NCI-H226 (cell line): ENCODE measurements around the gene SPOCK1.
A peak's percentile ranks its signal among the peaks of the same experiment; 100 is the strongest.

Experiments
- DNase-seq: peaks from one replicate; pipeline ENCODE4 v3.0.0-alpha.2; 2015

The SPOCK1 gene

GRCh38 chr5:137186759-137187461 is 312.2 kb downstream of the SPOCK1 start:
- DNase-seq: peak; percentile 24

- no peak for DNase-seq
Observed at GRCh38 chr5:137185193-137185592, 313.9 kb downstream of the SPOCK1 start.

GRCh38 chr5:137184734-137185133 is 314.4 kb downstream of the SPOCK1 start:
- DNase-seq: no peak

GRCh38 chr5:137182576-137182975 is 316.6 kb downstream of the SPOCK1 start:
- no peak for DNase-seq

GRCh38 chr5:137181667-137182066 is 317.5 kb downstream of the SPOCK1 start:
- no peak for DNase-seq

- DNase-seq: no peak
Observed at GRCh38 chr5:137179203-137179602, 319.9 kb downstream of the SPOCK1 start.

GRCh38 chr5:137176609-137177008 is 322.5 kb downstream of the SPOCK1 start:
- DNase-seq: no peak

- DNase-seq: no peak
Observed at GRCh38 chr5:137176126-137176525, 323.0 kb downstream of the SPOCK1 start.

DNA sequence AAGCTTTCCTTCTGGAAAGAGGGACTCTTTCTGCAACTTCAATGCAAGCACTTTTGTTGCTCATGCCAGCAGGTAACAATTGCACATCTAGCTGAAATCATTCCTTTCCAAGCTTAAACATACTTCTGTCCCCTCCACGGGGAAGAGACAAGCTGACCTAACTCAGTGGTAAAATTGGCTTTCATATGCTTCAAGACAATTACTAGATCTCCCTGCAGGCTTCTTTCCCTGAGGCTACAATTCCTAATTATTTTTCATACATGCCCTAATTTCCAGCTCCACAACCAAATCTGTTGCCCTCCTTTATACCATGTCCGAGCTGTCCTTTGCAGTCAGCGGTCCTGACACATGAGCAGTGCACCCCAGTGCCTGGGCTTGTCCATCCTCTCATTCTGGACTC is 324.9 kb downstream of the SPOCK1 start:
- DNase-seq: no peak

GRCh38 chr5:137172258-137172657 is 326.9 kb downstream of the SPOCK1 start:
- DNase-seq: no peak

- DNase-seq: no peak
Observed at GRCh38 chr5:137167187-137167586, 331.9 kb downstream of the SPOCK1 start.

DNA sequence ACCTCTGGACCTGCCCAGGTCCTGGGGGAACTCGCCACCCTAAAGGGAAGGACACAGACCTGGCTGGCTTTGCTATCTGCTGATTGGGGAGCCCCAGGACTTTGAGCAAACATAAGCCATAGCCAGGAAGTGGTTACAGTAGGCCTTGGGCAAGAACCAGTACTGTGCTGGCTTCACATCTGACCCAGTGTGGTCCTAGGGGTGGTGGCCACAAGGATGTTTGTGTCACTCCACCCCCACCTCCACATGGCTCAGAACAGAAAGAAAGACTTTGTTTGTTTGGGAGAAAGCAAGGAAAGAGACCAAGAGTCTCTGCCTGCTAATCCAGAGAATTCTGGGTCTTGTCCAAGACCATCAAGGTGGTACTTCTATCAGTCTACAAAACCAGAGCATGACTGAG is 334.2 kb downstream of the SPOCK1 start:
- no peak for DNase-seq

- no peak for DNase-seq
Observed at GRCh38 chr5:137164536-137164935, 334.6 kb downstream of the SPOCK1 start.

- no peak for DNase-seq
Observed at GRCh38 chr5:137158691-137159090, 340.4 kb downstream of the SPOCK1 start.

GRCh38 chr5:137156180-137156579 is 342.9 kb downstream of the SPOCK1 start:
- no peak for DNase-seq

DNA sequence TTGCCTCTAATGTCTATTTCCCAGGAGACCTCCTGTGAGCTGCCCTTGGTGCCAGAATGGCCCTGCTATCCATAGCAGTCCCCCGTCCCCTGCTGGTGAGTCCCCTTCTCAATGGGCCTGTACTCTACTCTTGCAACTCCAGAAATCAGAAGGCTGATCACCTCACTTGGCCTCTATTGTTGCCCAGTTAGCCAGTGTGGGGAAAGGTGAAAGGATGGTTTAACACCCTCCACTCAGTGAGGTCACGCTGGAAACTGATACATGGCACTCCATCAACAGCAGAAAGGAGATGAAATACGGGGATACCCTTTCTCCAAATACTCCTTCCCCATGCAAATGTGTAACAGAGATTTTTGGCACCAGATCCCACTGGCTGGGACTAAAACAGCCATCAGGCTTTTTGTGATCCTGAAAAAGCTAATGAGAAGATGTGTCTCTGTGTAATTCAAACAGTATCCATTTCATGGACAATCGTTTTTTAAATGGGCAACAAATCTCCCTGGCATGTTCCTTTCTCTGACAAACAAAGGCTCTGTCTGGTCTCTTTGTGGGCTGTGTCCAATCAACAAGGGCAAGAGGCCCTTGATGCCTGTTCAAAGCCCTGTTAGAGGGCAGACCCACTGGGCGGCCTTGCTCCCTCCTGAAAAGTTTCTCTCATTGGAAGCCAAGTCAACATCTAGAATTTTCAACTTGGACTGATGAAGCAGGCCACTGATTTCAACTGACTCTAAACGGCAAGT is 343.7 kb downstream of the SPOCK1 start:
- DNase-seq: no peak

DNA sequence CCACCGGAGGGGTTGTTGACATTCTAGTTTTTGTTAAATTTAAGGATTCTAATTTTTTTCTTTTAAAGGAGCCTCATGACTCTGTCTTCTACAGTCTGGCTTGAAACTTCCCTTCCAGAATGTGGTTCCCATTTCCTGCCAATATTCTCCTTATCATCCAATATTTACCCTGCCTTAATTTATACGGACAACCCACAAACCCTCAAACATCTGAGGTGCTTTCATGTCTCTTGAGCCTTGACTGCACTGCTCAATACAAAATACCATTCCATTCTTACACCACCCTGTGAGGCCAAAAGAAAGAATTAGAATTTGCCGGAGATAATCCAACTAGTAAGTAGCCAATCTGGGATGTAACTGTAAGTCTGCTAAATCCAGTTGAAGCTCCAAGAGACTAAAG is 346.5 kb downstream of the SPOCK1 start:
- no peak for DNase-seq

DNA sequence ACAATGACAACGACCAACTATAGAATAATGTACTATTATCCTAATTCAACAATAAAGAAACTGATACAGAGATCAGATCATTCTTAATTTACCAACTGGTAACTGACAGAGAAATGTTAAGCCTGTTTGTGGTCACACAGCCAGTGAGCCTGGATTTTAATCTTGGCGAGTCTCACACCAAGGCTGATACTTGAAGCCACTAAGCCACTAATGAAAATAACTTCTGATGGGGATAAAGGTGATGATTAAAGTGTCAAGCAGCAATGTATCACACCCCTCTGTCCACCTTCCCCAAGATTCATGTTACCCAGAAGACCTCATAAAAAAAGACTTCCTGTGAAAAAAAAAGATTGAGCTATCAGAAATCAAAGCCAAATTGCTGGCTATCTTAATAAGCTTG is 350.5 kb downstream of the SPOCK1 start:
- no peak for DNase-seq

DNA sequence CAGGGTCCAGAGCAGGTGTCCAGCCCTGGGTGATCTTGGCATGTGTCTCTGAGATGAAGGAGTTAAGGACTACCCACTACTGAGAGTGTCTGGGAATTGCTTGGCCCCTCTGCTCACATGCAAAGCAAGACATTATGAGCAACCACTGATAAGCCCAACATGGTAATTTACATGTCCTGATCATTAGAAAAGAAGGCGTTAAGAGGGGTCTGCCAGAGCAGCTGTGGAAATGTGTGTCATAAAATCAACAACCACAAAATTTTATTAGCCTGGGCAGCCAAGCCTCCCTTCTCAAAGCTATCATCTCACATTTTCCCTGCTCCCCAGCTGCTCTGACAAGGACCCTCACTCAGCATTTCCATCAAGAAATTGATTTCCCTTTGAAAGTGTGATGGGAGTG is 351.0 kb downstream of the SPOCK1 start:
- DNase-seq: no peak

DNA sequence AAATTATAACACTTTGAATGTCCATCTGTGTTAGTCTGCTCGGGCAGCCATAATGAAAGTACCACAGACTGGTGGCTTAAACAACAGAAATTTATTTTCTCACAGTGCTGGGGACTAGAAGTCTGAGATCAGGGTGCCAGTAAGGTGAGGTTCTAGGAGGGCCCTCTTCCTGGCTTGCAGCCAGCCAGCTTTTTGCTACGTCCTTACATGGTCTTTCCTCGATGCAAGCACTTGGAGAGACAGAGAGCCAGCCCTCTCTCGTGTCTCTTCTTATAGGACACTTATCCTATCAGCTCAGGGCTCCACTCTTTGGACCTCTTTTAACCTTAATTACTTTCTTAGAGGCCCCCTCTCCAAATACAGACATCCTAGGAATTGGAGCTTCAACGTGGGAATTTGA is 351.8 kb downstream of the SPOCK1 start:
- DNase-seq: no peak

- peak; percentile 54 for DNase-seq
Observed at GRCh38 chr5:137146402-137146890, 352.7 kb downstream of the SPOCK1 start.

GRCh38 chr5:137145721-137146120 is 353.4 kb downstream of the SPOCK1 start:
- DNase-seq: no peak

- DNase-seq: no peak
Observed at GRCh38 chr5:137144656-137145055, 354.5 kb downstream of the SPOCK1 start.
